NCI-H345 (cell line): Measurements from ENCODE around the gene KLK1.
"Not testable (repeated sequence)": the region's sequence is repeated elsewhere in the genome, so short reads cannot be mapped to it uniquely, and the experiment has no call there.

Experiments
- DNase-seq: peaks from one replicate; lab custom pipeline; 2025; lab: John Stamatoyannopoulos, UW

Gene KLK1

DNA sequence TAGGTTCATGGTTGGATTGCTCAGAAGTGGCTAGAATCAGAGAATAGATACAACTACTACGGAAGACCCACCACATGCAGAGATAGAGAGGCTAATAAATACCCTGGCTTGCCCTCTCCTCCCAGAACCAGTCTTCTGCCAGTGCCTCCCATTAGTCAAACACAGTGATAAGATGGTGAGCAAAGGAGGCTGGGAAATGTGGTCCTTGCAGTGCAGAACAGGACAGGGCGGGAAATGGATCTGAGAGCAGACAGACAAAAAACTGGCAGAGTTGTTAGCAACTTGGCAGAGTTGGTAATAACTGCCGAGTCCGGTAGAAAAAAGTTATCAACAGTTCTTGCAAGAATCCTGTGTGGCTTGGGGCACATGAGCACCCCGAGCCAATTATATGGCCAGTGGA, 8.7 kb downstream of the KLK1 start:
- DNase-seq: no peak

DNA sequence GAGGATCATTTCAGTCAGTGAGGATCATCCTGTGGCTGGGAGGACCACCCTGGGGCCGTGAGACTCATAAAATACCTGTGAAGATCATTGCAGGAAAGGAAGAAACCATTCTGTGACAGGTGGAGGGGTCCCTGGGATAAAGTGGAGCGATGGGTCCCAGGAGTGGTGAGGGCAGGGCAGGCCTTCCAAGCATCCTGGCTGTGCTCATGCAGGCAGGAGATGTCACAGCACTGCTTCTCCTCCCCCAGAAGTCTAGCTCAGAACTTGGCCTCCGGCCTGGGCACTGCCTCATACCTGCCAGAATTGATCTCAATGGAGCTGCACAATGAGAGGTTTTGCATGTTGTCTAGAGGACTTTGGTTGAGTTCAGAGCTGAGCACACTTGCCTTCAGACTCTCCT, 11.1 kb downstream of the KLK1 start:
- DNase-seq: no peak

DNA sequence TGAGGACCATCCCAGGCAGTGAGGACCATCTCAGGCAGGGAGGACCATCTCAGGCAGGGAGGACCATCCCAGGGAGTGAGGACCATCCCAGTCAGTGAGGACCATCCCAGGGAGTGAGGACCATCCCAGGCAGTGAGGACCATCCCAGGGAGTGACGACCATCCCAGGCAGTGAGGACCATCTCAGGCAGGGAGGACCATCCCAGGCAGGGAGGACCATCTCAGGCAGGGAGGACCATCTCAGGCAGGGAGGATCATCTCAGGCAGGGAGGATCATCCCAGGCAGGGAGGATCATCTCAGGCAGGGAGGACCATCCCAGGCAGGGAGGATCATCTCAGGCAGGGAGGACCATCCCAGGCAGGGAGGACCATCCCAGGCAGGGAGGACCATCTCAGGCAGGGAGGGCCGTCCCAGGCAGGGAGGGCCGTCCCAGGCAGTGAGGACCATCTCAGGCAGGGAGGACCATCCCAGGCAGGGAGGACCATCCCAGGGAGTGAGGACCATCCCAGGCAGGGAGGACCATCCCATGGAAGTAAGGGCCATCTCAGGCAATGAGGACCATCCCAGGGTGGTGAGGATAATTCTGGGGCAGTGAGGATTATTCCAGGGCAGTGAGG, 11.9 kb downstream of the KLK1 start:
- DNase-seq: not testable (repeated sequence)

DNA sequence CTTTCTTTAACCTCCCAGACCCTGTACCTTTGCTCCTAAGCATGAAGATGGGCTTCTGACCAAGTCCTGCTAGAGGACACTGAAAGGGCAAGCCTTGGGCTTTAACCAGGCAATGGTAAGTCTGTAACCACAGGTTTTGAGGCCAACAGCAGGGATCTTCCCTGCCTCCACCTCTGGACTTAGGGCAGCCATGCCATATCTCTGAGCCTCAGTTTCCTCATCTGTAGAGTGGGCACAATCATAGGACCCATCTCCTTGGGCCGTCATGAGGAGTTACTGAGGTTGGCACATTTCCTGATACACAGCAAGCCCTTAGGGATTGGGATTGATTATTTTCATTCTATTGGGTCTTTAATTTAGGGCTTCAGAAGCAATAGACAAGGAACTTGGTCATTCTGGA, 14.7 kb downstream of the KLK1 start:
- no peak for DNase-seq

DNA sequence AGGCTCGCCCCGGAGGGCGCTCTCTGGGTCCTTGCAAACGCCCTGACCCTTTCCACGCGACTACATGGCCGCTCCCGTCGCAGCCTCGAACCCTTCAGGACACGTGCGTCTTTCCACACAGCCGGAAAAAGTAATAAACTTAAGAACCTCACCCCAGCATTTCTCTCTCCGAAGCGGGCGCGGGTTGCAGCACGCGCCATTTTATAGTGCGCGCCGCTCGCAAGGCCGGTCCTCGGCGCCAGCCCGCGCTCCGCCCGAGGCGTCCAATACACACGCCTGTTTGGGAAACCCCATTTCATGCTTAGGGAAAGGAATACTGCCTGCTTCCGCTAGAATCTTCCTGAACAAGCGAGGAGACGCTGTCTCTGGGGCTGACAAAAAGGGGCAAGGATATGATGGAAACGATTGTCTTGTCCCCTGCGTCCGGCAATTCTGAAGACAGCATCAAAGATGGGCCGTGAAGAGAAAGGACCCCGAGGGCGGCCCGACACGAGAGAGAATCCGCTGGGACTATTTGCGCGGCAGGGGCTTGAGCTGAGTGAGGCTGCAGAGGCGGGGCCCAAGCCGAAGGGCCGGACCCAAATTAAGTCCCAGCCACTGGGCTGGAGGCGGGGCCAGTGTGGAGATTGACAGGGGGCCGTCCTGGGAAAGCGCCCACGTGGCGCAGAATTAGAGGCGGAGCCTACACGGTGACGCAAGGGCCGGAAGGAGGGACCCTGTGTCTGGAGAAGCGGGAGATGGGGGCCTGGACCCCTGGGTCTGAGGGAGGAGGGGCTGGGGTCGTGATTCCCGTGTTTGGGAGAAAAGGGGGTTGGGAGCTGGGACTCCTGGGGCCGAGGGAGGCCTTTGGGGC, 18.9 kb downstream of the KLK1 start:
- peak; percentile 96 for DNase-seq

DNA sequence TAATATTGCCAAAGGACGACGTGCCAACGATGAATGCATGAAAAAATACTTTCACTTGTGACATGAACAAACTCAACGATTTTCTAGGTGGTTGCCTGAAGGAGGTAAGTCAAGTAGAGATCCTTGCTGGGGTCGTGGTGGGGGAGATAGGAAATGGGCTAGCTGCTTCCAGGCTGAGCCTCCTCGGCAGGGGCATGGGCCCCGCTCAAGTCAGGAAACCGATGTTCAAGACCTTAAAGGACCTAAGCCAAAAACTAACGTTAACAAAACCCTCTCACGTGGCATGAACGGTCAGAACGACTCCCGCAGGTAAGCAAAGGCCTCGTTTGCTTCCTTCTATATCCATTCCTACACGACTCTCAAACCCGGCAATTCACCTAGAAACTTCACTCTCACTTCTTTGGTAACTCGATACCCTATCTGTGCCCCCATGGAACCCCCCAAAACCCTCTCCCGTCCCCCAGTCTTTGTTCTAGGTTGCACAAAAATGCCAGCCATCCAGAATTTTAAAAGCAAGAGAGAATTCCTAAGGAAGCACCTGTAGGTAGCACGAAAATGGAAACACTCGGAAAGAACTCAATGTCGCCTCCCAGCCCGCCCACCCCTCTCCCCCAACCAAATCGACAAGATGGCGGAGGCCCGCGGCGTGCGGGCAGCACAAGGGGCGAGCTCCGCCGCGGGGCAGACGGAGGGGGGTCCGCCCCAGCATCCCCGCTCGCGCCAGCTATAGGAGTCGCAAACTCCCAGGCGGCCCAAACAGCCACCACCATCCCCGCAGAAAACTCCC, 19.8 kb downstream of the KLK1 start:
- peak; percentile 29 for DNase-seq

DNA sequence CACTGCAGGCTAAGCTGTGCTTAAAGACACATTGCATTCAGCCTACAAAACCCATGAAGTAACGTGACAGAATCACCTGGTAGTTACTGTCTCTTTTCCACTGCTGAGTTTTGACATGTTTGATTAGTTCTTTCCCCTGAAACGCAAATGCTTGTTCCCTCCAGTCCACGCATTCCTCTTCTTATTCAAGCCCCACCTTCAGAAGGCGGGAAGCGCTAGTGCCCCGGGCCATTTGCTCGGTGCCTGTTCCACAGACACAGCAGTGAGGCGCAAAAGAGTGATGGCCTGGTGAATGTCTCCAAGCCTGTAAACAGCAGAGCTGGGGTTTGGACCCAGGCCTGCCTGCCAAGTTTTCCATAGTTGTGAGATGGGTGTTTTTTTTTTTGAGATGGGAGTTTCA, 22.5 kb downstream of the KLK1 start:
- DNase-seq: no peak

DNA sequence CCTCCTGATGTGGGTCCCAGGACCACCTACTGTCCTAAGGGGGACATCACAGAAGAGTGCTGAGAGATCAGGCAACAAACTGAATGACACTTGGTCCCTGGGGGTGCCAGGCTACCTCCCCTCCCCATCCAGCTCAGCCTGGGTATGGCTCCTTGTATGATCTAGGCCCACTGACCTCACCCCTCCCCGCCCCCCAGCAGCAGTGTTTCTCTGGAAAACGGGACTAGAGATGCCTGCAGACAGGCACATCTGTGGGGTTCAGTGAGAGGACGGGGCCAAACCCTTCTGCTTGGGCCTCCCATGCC, 24.1 kb downstream of the KLK1 start:
- no peak for DNase-seq

DNA sequence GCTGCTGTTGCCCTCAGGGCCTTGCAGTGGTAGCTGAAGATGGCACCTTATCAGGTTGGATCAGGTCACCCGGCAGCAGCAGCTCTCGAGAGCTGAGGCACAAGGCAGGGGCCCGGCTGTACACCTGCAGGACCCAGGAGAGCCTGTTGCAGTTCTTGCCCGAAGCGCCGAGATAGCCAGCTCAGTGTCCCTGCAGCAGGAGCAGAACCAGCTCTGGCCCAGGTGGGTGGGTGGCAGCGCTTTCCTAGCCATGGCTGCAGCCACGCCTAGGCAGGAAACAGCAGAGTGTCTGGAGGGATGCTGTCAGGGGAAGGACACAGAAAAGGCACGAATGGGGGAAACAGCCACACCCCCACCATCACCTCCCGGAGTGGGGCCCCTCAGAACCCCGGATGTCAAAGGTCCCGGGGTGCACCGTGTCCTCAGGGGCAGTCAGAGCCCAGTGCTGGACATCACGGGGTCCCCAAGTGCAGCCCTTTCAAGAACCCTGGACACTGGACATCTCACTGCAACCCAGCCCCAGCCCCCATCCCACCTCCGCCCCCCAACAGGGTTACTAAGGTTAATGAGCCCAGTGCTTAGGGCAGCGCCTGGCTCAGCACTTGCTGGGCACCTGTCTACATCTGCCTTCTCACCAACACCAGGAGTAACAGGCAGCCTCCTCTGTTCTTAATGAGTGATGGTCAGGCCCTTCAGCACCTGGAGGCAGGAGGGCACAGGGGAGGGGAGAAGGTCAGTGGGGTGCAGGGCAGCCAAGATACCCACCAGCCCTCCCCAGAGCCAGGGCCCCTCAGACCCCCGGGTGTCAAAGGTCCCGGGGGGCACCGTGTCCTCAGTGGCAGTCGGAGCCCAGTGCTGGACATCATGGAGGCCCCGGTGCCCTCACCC, 24.7 kb downstream of the KLK1 start:
- DNase-seq: no peak

DNA sequence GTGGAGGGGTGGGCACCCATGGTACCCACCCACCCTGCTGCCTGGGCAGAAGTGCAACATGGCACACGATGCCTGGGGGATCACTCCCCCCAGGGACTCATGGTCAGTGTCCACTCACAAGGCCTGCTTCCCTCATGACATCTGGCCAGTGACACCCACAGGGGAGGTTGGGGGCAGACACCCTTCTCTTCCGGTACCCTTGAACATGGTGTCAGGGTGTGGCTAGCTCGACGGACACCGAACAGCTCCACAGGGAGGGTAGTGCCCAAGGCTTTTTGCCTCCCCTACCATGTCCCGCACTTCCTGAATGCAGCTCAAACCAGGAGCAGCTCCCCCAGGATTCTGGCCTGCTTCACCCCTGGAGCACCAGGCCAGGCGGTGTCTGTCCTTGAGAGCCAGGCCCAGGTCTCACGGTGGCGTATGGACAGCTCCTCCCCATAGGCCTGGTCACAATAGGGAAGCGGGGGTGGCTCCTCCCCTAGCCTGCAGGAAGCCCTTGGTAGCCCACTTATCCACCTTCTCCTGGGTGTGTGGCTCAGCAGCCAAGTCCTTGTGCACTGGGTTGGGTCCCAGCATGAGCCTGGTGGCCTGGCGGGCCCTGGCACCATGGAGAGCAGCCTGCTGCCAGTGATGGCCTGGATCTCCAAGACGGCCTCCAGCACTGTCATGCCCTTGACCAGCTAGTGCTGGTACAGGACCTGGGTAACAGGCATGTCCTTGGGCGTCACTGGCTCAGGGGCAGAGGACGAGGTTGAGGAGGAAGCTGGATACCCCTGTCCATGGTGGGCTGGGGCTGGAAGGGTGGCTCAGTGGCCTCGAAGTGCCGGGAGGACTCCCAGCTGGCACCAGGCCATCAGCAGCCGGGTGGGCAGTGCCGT, 25.6 kb downstream of the KLK1 start:
- peak; percentile 8 for DNase-seq

DNA sequence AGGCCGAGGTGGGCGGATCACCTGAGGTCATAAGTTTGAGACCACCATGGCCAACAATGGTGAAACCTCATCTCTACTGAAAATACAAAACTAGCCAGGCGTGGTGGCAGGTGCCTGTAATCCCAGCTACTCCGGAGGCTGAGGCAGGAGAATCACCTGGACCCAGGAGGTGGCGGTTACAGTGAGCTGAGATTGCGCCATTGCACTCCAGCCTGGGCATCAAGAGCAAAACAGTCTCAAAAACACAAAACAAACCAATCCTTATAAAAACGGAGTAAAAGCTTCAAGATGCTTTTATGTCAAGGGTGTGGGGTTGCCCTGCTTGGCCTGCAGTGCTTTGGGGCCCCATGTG, 26.2 kb downstream of the KLK1 start:
- DNase-seq: no peak

DNA sequence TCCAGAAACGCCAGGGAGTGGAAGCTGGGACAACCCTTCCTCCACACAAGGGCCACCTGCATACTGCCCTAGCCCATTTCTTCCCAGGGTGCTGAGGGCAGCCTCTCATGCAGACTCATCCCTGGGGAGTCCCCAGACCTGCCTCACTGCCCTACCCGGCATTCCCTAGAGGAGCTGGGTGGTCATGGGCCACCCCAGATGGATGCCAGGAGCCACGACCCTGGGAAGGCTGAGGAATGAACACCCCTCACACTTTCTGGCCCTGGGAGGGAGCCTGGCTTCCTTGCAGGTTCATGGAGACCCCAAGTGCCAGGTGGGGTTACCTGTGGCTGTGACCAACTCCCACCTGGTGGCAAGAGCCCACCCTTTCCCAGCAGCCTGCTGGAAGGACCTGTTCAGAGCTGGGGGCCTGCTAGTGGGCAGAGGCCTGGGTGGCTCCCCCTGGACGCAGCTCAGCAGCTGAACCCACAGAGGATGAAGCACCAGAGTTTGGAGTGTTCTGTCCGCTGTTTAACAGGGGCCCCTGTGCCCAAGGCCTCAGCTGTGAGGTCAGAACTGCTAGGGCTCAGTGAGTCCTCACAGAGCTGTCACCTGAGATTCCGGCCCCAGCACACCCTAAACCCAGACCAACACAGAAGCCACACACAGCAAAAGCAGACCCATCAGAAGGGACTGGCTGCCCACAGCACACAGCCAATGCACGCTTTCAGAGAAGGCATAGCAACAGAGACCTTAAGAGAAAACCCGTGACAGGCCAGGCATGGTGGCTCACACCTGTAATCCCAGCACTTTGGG, 26.8 kb downstream of the KLK1 start:
- no peak for DNase-seq

DNA sequence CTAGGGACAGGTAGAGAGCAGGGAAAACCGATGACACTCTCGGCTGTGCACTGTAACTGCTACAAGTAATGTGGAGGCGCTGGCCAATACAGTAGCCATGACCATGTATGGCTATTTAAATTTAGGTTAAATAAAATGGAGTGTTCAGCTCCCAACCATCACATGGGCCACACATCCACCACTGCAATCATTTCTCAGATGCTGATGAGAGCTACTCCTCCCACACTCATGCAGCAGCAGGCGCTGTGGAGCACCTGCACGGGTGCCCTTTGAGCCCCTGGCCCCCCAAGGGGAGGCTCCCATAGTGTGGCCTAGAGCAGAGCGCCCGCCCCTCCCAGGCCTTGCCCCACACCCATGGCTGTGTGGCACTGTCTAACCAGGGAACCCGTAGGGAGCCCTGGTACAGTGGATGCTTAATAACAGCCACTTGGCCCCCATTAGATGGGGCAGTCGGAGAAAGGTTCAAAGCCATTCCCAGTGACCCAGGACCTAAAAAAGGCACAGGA, 27.4 kb downstream of the KLK1 start:
- no peak for DNase-seq

DNA sequence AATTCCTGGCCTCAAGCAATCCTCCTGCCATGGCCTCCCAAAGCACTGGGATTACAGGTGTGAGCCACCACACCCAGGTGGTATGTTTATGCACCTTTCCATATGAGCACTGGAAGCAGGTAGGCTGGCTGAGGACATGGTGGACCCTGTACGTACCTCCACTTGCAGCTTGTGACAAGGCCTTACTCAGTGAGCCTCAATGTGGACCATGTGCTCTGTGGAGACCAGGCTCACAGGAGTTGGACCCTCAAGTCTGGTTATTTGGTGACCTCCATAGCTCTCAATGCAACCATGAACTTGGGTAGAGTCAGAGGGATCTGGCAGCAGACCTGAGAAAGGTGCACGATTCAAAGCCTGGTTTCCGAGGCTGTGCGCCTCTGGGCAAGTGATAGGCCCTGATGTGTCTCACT, 27.9 kb downstream of the KLK1 start:
- DNase-seq: no peak

DNA sequence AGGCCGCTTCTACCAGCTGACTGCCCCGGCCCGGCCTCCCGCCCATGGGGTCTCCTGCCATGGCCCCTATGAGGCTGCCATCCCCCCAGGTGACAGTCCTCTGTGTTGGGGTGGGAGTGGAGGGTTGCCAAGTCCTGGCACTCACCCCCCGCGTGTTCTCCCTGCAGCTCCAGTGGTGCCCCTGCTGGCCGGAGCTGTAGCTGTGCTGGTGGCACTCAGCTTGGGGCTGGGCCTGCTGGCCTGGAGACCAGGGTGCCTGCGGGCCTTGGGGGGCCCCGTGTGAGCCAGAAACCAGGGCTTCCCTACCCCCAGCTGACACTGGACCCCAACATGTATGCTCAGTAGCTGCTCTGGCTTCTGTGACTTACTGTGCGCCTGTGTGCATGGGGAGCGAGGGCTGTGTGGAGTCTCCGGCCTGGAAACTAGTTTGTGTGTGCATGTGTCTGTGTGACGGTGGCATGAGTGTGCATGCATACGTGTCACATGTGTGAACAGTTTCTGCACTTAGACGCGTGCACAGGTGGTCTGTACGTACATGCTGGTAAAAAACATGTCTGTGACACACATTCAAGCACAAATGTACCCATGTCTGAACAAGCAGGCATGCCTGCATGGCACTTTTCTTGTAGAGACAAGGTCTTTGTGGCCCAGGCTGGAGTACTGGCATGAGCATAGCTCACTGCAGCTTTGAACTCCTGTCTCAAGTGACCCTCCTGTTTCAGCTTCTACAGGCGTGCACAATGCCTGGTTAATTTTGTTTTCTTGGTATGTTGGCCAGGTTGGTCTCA, 28.5 kb downstream of the KLK1 start:
- DNase-seq: no peak

DNA sequence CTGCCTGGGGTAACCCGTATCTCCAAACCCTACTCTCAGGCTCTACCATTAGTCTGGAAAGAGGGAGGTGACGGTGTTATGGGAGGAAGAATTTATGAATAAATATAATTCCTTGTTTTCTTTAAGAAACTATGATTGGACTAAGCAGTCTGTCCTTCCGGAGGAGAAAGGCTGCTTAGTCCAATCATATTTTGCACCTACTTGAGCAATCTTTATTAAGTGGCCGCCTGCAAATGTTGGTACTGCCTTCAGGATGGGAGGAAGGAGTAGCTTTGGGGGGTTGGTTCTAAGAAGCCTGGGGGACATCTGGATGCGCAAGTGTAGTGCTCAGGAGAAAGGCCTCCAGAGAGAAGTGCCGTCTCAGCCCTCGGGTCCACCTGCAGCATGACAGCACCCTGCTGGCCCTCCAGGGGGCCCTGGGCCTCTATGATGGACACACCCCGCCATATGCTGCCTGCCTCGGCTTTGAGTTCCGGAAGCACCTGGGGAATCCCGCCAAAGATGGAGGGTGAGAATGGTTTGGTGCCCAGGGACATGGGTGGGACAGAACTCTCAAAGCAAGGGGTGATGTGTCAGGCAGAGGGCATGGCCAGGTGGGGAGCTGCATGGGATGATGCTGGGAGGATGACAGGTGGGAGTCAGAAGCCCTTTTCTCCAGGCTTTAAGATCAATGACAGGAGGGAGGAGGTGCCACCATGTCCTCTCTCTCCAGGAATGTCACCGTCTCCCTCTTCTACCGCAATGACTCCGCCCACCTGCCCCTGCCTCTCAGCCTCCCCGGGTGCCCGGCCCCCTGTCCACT, 29.3 kb downstream of the KLK1 start:
- peak; percentile 28 for DNase-seq

DNA sequence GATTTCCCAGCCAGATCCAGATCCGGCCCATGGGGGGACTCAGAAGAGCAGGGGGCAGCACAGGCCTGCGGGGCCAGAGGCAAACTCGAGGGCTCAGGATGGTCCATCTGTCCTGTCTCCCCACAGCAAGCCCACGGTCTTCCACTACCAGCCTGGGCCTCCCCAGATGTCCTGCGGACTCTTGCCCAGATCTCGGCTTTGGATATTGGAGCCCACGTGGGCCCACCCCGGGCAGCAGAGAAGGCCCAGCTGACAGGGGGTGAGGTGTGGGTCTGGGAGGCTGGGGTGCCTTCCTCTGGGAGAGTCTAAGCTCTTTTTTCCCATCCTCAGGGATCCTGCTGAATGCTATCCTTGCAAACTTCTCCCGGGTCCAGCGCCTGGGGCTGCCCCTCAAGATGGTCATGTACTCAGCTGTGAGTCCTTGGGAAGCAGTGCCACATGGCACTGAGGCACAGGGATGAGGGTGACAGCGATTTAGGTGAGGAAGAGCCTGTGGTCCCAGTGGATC, 30.0 kb downstream of the KLK1 start:
- no peak for DNase-seq
